NCI-H2081 (cell line): ENCODE data around the gene SLC6A18.
A peak's percentile ranks its signal among the peaks of the same experiment; 100 is the strongest.

ENCODE experiments used
- DNase-seq, 2 experiments: peaks; one replicate each; lab custom pipeline; 2025; lab: John Stamatoyannopoulos, UW

Gene SLC6A18

GRCh38 chr5:1202798-1203185 is 22.4 kb upstream of the SLC6A18 start:
- DNase-seq = no peak

- no peak for DNase-seq
Observed at GRCh38 chr5:1203311-1203967, 21.7 kb upstream of the SLC6A18 start.

GRCh38 chr5:1203968-1204692 is 21.1 kb upstream of the SLC6A18 start:
- DNase-seq = no peak

- peak in 1 of 2 experiments; percentile 38 for DNase-seq
Observed at GRCh38 chr5:1204693-1205242, 20.4 kb upstream of the SLC6A18 start.

- no peak for DNase-seq
Observed at GRCh38 chr5:1205255-1206180, 19.7 kb upstream of the SLC6A18 start.

DNA sequence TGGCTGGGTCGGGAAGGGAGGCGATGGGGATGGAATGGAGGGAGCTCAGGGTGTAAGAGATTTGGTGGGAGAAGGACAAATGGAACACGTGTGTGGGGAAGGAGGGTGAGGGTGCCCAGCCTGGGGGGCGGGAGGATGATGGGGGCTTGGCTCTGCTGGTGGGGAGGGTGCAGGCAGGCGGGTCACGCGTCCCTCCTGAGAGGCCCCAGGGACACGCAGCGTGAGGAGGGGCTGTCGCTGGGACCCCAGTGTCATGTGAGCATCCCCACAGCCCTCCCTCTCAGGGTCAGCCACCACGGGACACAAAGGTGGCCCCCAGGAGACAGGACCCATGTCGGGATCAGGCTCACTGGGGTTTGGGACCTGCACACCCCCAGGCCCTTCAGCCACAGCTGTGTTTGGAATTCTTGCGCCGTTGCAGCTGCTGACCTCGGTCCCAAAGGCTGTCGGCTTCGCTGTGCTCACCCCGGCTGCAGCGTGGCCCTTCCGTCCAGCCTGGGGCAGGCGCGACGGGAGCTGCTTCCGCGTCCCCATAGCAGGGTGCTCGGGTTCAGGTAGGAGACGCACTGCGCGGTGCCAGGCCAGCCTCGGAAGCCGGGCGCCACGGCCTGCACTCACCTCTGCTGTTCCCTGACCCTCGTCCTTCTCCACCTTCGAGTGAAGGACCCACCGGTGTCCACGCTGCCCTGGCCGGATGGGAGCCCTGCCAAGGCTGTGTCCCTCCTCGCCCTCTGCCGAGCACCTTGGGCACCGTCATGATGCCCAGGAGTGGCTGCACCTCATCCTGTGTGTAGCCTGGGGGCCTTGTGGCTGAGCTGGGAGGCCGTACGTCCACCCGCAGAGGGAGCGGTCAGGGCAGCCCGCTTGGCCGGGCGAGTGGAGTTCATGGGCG is 18.4 kb upstream of the SLC6A18 start:
- DNase-seq = no peak

- DNase-seq = no peak
Observed at GRCh38 chr5:1207555-1207954, 17.6 kb upstream of the SLC6A18 start.

DNA sequence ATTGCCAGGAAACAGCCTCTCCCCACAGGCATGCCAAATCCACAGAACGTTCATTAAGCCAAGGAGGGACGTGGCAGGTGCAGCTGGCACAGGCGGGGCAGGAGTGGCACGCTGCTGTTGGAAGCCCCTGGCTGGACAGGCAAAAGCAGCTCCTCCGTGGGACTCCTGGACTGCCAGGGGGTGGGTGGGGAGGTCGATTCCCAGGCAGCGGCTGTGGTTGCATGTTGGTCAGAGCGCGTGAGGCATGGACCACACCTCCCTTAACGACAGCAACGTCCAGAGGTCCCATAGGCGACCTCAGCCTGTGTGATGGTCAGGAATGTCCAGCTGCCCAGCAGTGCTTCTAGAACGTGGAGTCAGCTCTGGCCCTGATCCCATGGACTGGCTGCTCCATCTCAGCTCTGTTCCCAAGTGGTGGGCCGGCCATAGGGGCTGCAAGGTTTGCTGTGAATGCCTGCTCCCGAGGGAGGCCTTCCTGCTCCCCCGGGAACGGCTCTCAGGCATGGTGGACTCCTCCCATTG is 16.9 kb upstream of the SLC6A18 start:
- no peak for DNase-seq

DNA sequence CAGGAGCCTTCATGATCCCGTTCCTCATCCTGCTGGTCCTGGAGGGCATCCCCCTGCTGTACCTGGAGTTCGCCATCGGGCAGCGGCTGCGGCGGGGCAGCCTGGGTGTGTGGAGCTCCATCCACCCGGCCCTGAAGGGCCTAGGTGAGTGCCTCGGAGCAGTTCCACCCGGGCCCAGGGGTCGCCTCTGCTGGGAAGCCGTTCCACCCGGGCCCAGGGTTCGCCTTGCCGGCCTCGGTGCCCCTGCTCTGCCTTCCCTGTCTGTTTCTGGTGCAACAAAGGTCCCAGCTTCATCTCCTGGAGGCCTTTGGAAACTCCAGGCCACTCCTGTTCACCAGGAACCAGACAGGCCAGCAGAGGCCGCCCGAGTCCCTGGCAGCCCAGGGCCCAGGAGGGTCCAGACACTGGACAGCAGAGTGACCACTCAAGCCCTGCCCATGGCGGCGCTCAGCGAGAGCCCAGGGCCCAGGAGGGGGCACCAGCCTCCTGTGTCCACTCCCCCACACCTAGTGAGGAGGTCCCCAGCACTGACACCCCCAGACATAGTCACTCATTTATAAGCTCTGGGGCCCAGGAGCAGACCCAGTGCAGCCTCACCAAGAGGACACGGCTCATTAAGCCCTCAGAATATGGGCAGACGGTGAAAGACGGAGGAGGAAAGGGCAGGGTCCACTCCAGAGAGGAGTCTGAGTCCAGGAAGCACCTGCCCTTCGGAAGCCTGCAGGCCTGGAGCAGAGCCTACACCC is 16.3 kb upstream of the SLC6A18 start:
- DNase-seq = no peak

GRCh38 chr5:1209489-1209852 is 15.7 kb upstream of the SLC6A18 start:
- DNase-seq = no peak

GRCh38 chr5:1209896-1210776 is 15.0 kb upstream of the SLC6A18 start:
- DNase-seq = no peak

DNA sequence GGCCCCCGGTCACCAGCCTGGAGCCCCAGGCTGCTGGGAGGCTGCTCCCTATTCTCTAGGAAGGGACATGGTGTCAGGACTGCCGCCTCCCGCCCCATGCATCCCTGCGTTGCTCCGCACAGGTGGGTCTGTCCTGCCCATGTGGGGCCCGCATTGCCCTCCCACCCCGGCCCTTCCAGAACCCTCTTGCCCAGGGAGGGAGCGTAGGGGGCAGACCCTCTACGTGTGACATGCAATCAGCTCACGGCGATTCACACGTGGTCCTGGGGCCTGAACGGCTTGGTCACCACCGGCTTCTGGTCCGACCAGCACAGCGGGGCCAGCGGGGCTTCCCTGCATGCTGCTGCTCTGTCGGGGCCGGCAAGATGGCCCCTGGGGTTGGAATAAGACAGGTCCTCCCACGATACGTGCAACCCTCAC is 14.3 kb upstream of the SLC6A18 start:
- no peak for DNase-seq

- no peak for DNase-seq
Observed at GRCh38 chr5:1211701-1212100, 13.5 kb upstream of the SLC6A18 start.

DNA sequence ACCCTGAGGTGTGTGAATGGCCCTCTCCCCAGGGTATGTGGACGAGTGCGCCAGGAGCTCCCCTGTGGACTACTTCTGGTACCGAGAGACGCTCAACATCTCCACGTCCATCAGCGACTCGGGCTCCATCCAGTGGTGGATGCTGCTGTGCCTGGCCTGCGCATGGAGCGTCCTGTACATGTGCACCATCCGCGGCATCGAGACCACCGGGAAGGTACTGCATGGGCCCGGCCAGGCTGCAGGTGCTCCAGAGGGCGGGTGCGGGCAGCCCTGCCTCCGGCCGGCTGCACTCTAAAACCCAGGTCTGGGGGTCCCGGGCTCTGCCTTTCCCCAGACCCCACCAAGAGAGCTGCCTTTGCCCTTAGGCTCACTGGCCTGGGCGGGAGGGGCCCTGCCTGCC is 12.9 kb upstream of the SLC6A18 start:
- DNase-seq = no peak

DNA sequence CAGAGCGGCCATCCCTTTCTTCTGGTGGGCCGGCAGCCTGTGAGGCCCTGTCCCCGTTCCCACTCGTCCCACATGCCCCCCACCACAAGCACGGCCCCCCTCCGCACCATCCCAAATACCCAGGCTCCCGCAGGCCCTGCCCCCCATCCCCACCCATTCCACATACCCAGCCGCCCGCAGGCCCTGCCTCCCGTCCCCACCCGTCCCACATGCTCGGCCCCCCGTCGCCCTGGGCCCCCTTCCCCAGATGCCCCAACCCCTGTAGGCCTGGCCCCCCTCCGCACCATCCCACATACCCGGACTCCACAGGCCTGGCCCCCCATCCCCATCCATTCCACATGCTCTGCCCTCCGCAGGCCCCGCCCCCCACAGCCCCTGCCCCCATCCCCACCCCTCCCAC is 12.3 kb upstream of the SLC6A18 start:
- DNase-seq = no peak

DNA sequence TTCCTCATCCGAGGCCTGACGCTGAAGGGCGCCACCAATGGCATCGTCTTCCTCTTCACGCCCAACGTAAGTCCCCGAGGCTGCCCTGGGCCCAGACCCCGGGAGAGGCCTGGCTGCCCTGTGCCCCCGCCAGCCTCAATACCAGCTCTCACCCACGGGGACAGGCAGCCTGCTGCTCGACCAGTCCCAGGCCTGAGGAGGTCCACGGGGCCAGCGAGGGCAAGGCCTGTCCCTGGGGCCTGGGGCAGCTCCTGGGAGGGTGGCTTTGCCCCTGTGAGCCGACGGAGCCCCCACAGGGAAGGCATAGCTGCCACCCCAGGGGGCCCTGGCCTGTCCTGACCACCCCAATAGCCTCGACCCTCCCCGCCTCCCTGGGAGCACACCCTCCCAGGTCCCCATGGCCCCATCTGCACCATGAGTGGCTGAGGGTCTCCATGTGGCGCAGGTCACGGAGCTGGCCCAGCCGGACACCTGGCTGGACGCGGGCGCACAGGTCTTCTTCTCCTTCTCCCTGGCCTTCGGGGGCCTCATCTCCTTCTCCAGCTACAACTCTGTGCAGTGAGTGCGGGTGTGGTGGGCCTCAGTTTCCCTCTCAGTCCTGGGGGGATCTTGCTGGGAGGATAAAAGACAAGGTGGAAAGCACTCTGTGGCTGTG is 11.5 kb upstream of the SLC6A18 start:
- DNase-seq = no peak

DNA sequence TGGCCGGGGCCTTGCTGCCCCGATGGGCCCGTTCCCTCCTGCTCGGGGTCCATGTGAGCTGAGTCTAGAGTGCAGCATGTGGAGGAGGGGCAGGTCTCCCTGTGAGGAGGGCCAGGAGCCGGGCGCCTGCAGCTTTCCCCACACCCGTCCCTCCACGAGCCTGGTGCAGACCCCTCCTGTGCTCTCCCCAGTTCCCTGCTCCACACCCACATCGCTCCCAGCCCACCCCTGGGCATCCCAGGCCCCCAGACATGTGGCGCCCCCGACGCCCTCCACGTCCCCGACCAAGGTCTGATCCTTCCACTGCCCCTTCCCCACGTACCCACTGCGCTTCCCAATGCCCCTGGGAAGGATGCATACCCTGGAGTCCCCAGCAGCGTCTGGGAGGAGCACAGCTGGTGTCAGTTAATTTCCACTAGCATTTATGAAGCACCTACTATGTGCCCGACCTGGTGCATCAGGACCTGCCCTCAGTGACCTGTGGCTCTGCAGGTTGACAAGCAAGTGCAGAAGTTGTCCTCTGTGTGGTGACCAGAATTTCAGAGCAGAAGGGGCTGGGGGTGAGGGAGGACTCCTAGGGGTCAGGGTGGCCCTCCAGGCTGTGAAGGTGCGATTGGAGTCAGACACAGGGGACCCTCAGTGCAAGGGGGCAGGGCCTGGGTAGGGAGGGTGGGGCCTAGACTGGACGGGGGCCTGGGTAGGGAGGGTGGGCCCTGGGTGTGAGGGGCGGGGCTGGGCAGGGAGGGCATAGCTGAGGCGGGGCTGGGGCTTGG is 10.8 kb upstream of the SLC6A18 start:
- no peak for DNase-seq

DNA sequence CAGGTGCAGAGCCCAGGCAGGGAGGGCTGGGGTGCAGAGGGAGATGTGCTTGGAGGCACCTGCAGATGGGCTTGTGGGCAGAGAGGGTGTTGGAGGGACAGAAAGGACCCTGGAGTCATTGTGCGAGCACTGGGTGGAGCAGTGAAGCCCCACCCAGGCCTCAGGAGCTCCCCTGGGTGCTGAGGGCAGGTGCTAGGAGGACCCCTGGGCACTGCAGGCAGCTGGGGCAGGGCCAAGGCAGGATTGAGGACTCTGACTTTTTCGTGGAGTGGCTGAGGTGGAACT is 10.3 kb upstream of the SLC6A18 start:
- DNase-seq = no peak
